CD14-positive monocyte (primary cell): ENCODE data around the gene SOAT2. TPM values are rescaled to one million over a fixed set of nuclear protein-coding genes. Genes with fewer than 3 reads are reported as not detected.
A peak's percentile ranks its signal among the peaks of the same experiment; 100 is the strongest.

Source experiments
- DNase-seq, 3 donors: peaks; one replicate each; pipeline ENCODE4 v3.0.0-alpha.2; 2011 to 2022
- H2AFZ ChIP-seq: 2 replicates; pipeline ENCODE4 v1.6.0; 2012; ENCODE audit warnings: mild to moderate bottlenecking, low read depth, low read length, inconsistent platforms; ENCODE audit not compliant: insufficient read depth, poor library complexity, severe bottlenecking
- H3K27ac ChIP-seq, 2 donors: 1 replicate in 1 of 2; 2 replicates in 1 of 2; pipeline ENCODE4 v1.5.1; 2012 to 2013; ENCODE audit warnings: low read length in 2 of 2, control low read depth in 1 of 2, inconsistent platforms in 1 of 2, low read depth in 1 of 2, mild to moderate bottlenecking in 1 of 2
- H3K27me3 ChIP-seq, 2 donors: one replicate each; pipeline versions ENCODE4 v1.6.0 to v1.6.1; 2011 to 2013; ENCODE audit warnings: low read length in 2 of 2; ENCODE audit not compliant: control insufficient read depth in 2 of 2, insufficient read depth in 2 of 2
- H3K36me3 ChIP-seq, 2 donors: replicated peaks in 1 of 2; 1 replicate in 1 of 2; 2 replicates in 1 of 2; pipeline versions ENCODE4 v1.5.1 to v1.6.1; 2012 to 2013; ENCODE audit warnings: low read length in 2 of 2, control low read depth in 1 of 2, inconsistent platforms in 1 of 2, mild to moderate bottlenecking in 1 of 2; ENCODE audit not compliant: insufficient read depth in 2 of 2, control insufficient read depth in 1 of 2
- H3K4me1 ChIP-seq, 2 donors: 1 replicate in 1 of 2; 2 replicates in 1 of 2; pipeline versions ENCODE4 v1.5.1 to v1.6.1; 2012 to 2013; ENCODE audit warnings: low read length in 2 of 2, control low read depth in 1 of 2, inconsistent platforms in 1 of 2, mild to moderate bottlenecking in 1 of 2, moderate library complexity in 1 of 2; ENCODE audit not compliant: insufficient read depth in 2 of 2, control insufficient read depth in 1 of 2
- H3K4me2 ChIP-seq: replicated peaks from 2 replicates; pipeline ENCODE3; 2012; ENCODE audit warnings: low read length, moderate library complexity, mild to moderate bottlenecking; ENCODE audit not compliant: poor library complexity, severe bottlenecking; ENCODE audit errors: extremely low read depth
- H3K4me3 ChIP-seq, 3 experiments: fragments of 200-600 bp in 1 of 3; sonication (generic) in 1 of 3; replicated peaks in 1 of 3; 1 replicate in 2 of 3; 2 replicates in 1 of 3; pipeline ENCODE4 v1.5.1; 2011 to 2013; ENCODE audit warnings: low read length in 3 of 3, mild to moderate bottlenecking in 3 of 3, control low read depth in 2 of 3, low read depth in 2 of 3, inconsistent platforms in 1 of 3, moderate library complexity in 1 of 3
- H3K79me2 ChIP-seq: 2 replicates; pipeline ENCODE4 v1.6.0; 2012; ENCODE audit warnings: mild to moderate bottlenecking, control low read depth, inconsistent platforms, low read length, moderate library complexity; ENCODE audit not compliant: insufficient read depth
- H3K9ac ChIP-seq: 2 replicates; pipeline ENCODE4 v1.6.0; 2017; ENCODE audit warnings: low read length, mild to moderate bottlenecking; ENCODE audit not compliant: insufficient read depth, poor library complexity, severe bottlenecking
- H3K9me3 ChIP-seq, 2 donors: replicated peaks in 1 of 2; 1 replicate in 1 of 2; 2 replicates in 1 of 2; pipeline versions ENCODE4 v1.5.1 to v1.6.1; 2012 to 2013; ENCODE audit warnings: low read length in 2 of 2, control low read depth in 1 of 2; ENCODE audit not compliant: control insufficient read depth in 1 of 2, insufficient read depth in 1 of 2
- H4K20me1 ChIP-seq: 2 replicates; pipeline ENCODE4 v1.6.0; 2012; ENCODE audit warnings: mild to moderate bottlenecking, low read length, control low read depth, moderate library complexity; ENCODE audit not compliant: insufficient read depth
- H3K27ac Mint-ChIP-seq, 7 donors: one replicate each; pipeline ENCODE4 v1.8.0; 2020; ENCODE audit warnings: mild to moderate bottlenecking in 7 of 7, mixed read lengths in 7 of 7, moderate library complexity in 6 of 7, inconsistent platforms in 2 of 7
- H3K27me3 Mint-ChIP-seq, 3 donors: one replicate each; pipeline ENCODE4 v1.8.0; 2021 to 2022; ENCODE audit warnings: low read depth in 3 of 3, mild to moderate bottlenecking in 3 of 3, mixed read lengths in 3 of 3, moderate library complexity in 3 of 3, inconsistent platforms in 1 of 3
- H3K36me3 Mint-ChIP-seq, 2 donors: one replicate each; pipeline ENCODE4 v1.8.0; 2020; ENCODE audit warnings: mixed read lengths in 2 of 2, inconsistent platforms in 1 of 2, mild to moderate bottlenecking in 1 of 2
- H3K4me1 Mint-ChIP-seq: one replicate; pipeline ENCODE4 v1.8.0; 2020; ENCODE audit warnings: mild to moderate bottlenecking, mixed read lengths
- H3K4me3 Mint-ChIP-seq, 2 donors: one replicate each; pipeline ENCODE4 v1.8.0; 2020; ENCODE audit warnings: mild to moderate bottlenecking in 2 of 2, mixed read lengths in 2 of 2, moderate library complexity in 1 of 2
- H3K9me3 Mint-ChIP-seq, 7 donors: one replicate each; pipeline ENCODE4 v1.8.0; 2020 to 2022; ENCODE audit warnings: mixed read lengths in 7 of 7, mild to moderate bottlenecking in 6 of 7, moderate library complexity in 6 of 7, inconsistent platforms in 2 of 7
- CTCF ChIP-seq: fragments of 200-600 bp; IDR thresholded peaks from one replicate; pipeline ENCODE4 v1.8.0; 2022; ENCODE audit warnings: antibody characterized with exemption, mild to moderate bottlenecking
- WGBS: methylation state at CpG from one replicate; pipeline ENCODE4 v1.1.5; 2013; ENCODE audit warnings: missing lambda C conversion rate; ENCODE audit not compliant: insufficient coverage; 5-methylcytosine and 5-hydroxymethylcytosine counted together
- intact Hi-C, 2 donors: fragments of 100-400 bp; cut with micrococcal nuclease; formaldehyde crosslinking; loops; one replicate each; pipeline versions ENCODE4 v1.15.0 to v1.15.1; 2023
- polyA plus RNA-seq, 3 donors: library from polyadenylated mRNA; depleted of rRNA in 1 of 3; unstranded in 2 of 3; stranded (reverse) in 1 of 3; fragments of 300-500 nt in 2 of 3; fragments of >200 nt in 1 of 3; fragmentation: Illumina TruSeq in 2 of 3; gene quantifications; 1 replicate in 2 of 3; 2 replicates in 1 of 3; pipeline ENCODE4 v1.2.3, GENCODE V29; 2012 to 2021

The SOAT2 gene
- polyA plus RNA-seq, 3 donors: not detected

GRCh38 chr12:53070877-53071492, 32.3 kb upstream of the SOAT2 start:
- Mint-ChIP-seq H3K27me3 (no peaks in the 10 kb centered on the region), H3K36me3 (peaks cover 87 to 96% of the 10 kb centered on the region in 2 donors), H3K4me3 (no peak overlapping the region), H3K27ac (peak overlapping the region in 2 of 7 donors; percentile 15 to 53), H3K4me1 (peaks cover 48% of the 10 kb centered on the region), H3K9me3 (no peaks in the 10 kb centered on the region)
- H2AFZ ChIP-seq: no peak overlapping the region
- H3K4me1 ChIP-seq: peaks cover 28 to 45% of the 10 kb centered on the region in 2 donors
- no peaks in the 10 kb centered on the region for H3K27me3 ChIP-seq
- DNase-seq: no peak
- 95% methylated on average over 5 of the region's 7 CpGs for WGBS
- no peak overlapping the region for H3K9ac ChIP-seq
- H3K27ac ChIP-seq: no peak overlapping the region
- H3K4me3 ChIP-seq: no peak overlapping the region
- peaks cover 29% of the 10 kb centered on the region for H4K20me1 ChIP-seq
- TF ChIP-seq CTCF: no peak
- peaks cover 3% of the 10 kb centered on the region for H3K79me2 ChIP-seq
- H3K9me3 ChIP-seq: no peaks in the 10 kb centered on the region
- no peak overlapping the region for H3K4me2 ChIP-seq
- peaks cover 60 to 85% of the 10 kb centered on the region in 2 donors for H3K36me3 ChIP-seq
- intact Hi-C loops: no loop called here

GRCh38 chr12:53071591-53072551, 31.4 kb upstream of the SOAT2 start:
- TF ChIP-seq CTCF: no peak
- H3K4me2 ChIP-seq: no peak overlapping the region
- H3K27ac Mint-ChIP-seq: peak overlapping the region in 5 of 7 donors; percentile 15 to 74 (median 50)
- no peak overlapping the region for H2AFZ ChIP-seq
- H3K27ac ChIP-seq: peak overlapping the region in 1 of 2 donors; percentile 13
- no peak for DNase-seq
- peaks cover 42% of the 10 kb centered on the region for H3K4me1 Mint-ChIP-seq
- peaks cover 90 to 96% of the 10 kb centered on the region in 2 donors for H3K36me3 Mint-ChIP-seq
- H3K4me1 ChIP-seq: peaks cover 25 to 39% of the 10 kb centered on the region in 2 donors
- WGBS: 89% methylated on average over 5 of the region's 11 CpGs
- H3K27me3 ChIP-seq: no peaks in the 10 kb centered on the region
- no peaks in the 10 kb centered on the region for H3K9me3 ChIP-seq
- H3K36me3 ChIP-seq: peaks cover 69 to 88% of the 10 kb centered on the region in 2 donors
- H3K4me3 Mint-ChIP-seq: no peak overlapping the region
- H3K4me3 ChIP-seq: no peak overlapping the region
- no peaks in the 10 kb centered on the region for H3K9me3 Mint-ChIP-seq
- peaks cover 25% of the 10 kb centered on the region for H4K20me1 ChIP-seq
- H3K9ac ChIP-seq: no peak overlapping the region
- intact Hi-C loops: no loop called here
- peaks cover 6% of the 10 kb centered on the region for H3K79me2 ChIP-seq
- H3K27me3 Mint-ChIP-seq: no peaks in the 10 kb centered on the region
